ENCODE data around the gene ELOVL7.
"Not testable (repeated sequence)": the region's sequence is repeated elsewhere in the genome, so short reads cannot be mapped to it uniquely, and the experiment has no call there.

Gene ELOVL7

DNA sequence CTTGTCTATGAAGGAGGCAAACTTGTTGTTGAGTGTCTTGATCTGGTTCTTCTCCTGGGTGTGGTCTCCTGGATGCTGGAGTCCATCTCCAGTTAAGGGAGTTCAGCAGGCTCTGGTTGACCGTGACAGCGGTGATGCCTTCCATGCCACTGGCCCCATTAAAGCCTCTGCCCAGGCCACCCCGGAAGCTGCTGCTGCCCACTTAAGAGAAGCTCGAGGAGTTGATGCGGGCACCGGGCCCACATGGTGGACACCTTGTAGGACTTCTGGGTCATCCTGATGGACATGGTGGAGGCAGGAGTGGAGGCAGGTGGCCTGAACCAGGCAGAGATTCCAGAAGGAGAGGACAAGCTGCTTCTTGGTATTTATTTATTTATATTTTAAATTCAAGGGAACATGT is 99.4 kb downstream of the ELOVL7 start:
- no peak for DNase-seq (ENCODE audit: low read depth in 2 of 2)
- H3K4me3 ChIP-seq (replicated peaks in 1 of 2; ENCODE audit: low read depth in 2 of 2, low read length in 2 of 2), result no peak overlapping the region
- TF ChIP-seq, protein P1, sequence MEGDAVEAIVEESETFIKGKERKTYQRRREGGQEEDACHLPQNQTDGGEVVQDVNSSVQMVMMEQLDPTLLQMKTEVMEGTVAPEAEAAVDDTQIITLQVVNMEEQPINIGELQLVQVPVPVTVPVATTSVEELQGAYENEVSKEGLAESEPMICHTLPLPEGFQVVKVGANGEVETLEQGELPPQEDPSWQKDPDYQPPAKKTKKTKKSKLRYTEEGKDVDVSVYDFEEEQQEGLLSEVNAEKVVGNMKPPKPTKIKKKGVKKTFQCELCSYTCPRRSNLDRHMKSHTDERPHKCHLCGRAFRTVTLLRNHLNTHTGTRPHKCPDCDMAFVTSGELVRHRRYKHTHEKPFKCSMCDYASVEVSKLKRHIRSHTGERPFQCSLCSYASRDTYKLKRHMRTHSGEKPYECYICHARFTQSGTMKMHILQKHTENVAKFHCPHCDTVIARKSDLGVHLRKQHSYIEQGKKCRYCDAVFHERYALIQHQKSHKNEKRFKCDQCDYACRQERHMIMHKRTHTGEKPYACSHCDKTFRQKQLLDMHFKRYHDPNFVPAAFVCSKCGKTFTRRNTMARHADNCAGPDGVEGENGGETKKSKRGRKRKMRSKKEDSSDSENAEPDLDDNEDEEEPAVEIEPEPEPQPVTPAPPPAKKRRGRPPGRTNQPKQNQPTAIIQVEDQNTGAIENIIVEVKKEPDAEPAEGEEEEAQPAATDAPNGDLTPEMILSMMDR (IDR thresholded peaks at IDR 0.05; ENCODE audit: low read depth, low read length), result no peak

DNA sequence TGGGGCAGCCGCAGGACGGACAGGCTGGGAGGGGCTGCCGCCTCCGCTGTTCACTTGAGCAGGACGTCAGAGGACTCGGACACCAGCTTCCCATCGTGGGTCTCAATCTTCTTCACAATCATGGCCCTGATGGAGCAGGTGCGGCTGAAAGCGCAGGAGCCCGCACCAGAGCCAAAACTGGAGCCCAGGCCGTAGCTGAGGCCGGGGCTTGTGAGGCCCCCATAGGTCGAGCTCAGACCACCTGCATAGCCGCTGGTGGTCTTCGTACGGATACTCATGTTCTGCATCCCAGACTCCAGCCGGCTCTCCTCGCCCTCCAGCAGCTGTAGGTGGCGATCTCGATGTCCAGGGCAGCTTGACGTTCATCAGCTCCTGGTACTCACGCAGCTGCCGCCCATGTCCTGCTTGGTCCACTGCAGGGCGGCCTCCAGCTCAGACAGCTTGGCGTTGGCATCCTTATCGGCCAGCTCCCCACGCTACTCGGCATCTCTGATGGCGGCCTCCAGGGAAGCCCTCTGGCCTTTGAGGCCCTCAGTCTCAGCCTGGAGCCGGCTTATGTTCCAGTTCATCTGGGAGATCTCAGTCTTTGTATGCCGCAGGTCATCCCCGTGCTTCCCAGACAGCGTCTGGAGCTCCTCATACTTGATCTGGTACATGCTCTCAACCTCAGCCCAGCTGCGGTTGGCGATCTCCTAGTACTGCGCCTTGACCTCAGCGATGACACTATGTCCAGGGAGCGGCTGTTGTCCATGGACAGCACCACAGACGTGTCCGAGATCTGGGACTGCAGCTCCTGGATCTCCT is 100.4 kb downstream of the ELOVL7 start:
- TF ChIP-seq, protein P1 (IDR thresholded peaks at IDR 0.05; ENCODE audit: low read depth, low read length), result no peak
- no peak overlapping the region for H3K4me3 ChIP-seq (replicated peaks in 1 of 2; ENCODE audit: low read depth in 2 of 2, low read length in 2 of 2)
- no peak for DNase-seq (ENCODE audit: low read depth in 2 of 2)

- no peak for DNase-seq (ENCODE audit: low read depth in 2 of 2)
- TF ChIP-seq, protein P1 (IDR thresholded peaks at IDR 0.05; ENCODE audit: low read depth, low read length), result no peak
- H3K4me3 ChIP-seq (replicated peaks in 1 of 2; ENCODE audit: low read depth in 2 of 2, low read length in 2 of 2), result no peak overlapping the region
Observed at GRCh38 chr5:60740322-60740721, 103.7 kb downstream of the ELOVL7 start.

DNA sequence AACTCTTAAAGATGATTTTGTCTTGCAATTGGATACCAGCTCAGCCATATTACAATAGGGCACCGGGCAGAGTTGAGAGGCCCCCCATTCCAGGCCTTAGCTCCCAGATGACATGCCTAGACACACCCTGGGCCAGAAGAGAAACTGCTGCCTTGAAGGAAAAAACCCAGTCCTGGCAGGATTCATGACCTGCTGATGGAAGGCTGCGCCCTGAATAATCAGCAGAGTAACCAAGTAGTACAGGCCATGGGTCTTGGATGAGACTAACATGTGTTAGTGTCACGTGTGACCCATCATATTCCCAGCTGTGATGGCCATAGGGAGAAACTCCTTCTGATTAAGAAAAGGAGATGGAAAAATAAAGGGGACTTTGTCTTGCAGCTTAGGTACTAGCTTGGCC is 105.1 kb downstream of the ELOVL7 start:
- DNase-seq (ENCODE audit: low read depth in 2 of 2), result no peak
- TF ChIP-seq, protein P1 (IDR thresholded peaks at IDR 0.05; ENCODE audit: low read depth, low read length), result no peak
- H3K4me3 ChIP-seq (replicated peaks in 1 of 2; ENCODE audit: low read depth in 2 of 2, low read length in 2 of 2), result no peak overlapping the region

- no peak overlapping the region for H3K4me3 ChIP-seq (replicated peaks in 1 of 2; ENCODE audit: low read depth in 2 of 2, low read length in 2 of 2)
- TF ChIP-seq, protein P1 (IDR thresholded peaks at IDR 0.05; ENCODE audit: low read depth, low read length), result no peak
Observed at GRCh38 chr5:60738461-60738860, 105.6 kb downstream of the ELOVL7 start.

GRCh38 chr5:60730858-60731257 is 113.2 kb downstream of the ELOVL7 start:
- not testable (repeated sequence) for DNase-seq (ENCODE audit: low read depth in 2 of 2); H3K4me3 ChIP-seq (replicated peaks in 1 of 2; ENCODE audit: low read depth in 2 of 2, low read length in 2 of 2)

More at GRCh38 chr5:60738461-60738860, 105.6 kb downstream of the ELOVL7 start:
- no peak for DNase-seq (ENCODE audit: low read depth in 2 of 2)

GRCh38 chr5:60727033-60727679 is 116.9 kb downstream of the ELOVL7 start:
- no peak for DNase-seq (ENCODE audit: low read depth in 2 of 2)

More at GRCh38 chr5:60727033-60727679, 116.9 kb downstream of the ELOVL7 start:
- TF ChIP-seq, protein P1 (IDR thresholded peaks at IDR 0.05; ENCODE audit: low read depth, low read length), result no peak
- no peak overlapping the region for H3K4me3 ChIP-seq (replicated peaks in 1 of 2; ENCODE audit: low read depth in 2 of 2, low read length in 2 of 2)
